ENCODE data around the gene AEBP2. TPM values are rescaled to one million over a fixed set of nuclear protein-coding genes. Genes with fewer than 3 reads are reported as not detected.
A peak's percentile ranks its signal among the peaks of the same experiment; 100 is the strongest.
"Not testable (repeated sequence)": the region's sequence is repeated elsewhere in the genome, so short reads cannot be mapped to it uniquely, and the experiment has no call there.

The AEBP2 gene
- polyA plus RNA-seq, 4 donors: 49.8 to 63.3 (median 57.1) TPM

DNA sequence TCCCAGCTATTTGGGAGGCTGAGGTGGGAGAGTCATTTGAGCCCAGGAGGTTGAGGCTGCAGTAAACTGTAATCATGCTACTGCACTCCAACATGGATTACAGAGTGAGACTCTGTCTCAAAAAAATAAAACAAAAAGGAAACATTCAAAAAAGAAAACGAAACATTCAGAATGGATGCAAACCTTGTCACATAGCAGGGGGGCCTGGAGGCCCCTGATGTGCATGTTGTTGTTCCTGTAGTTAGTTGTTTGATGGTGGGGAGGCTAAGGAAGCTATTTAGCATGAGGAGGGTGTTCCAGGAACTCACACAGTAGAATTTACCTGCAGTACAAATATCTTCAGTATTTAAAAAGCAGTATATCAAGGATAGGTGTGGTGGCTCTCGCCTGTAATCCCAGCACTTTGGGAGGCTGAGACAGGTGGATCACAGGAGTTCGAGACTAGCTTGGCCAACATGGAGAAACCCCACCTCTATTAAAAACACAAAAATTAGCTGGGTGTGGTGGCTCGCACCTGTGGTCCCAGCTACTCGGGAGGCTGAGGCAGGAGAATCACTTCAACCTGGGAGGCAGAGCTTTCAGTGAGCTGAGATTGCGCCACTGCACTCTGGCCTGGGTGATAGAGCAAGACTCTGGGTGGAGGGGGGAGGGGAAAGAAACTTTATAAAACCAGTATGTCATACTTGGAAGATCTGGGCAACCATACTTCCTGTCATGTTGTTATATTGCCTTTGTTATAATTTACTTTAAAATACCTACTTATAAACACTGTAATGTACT lies 17.6 kb upstream of the AEBP2 start:
- DNase-seq (ENCODE audit: low read depth in 4 of 4, low spot score in 2 of 4): no peak

GRCh38 chr12:19423166-19423930 lies 15.9 kb upstream of the AEBP2 start:
- no peak for DNase-seq (ENCODE audit: low read depth in 4 of 4, low spot score in 2 of 4)

DNA sequence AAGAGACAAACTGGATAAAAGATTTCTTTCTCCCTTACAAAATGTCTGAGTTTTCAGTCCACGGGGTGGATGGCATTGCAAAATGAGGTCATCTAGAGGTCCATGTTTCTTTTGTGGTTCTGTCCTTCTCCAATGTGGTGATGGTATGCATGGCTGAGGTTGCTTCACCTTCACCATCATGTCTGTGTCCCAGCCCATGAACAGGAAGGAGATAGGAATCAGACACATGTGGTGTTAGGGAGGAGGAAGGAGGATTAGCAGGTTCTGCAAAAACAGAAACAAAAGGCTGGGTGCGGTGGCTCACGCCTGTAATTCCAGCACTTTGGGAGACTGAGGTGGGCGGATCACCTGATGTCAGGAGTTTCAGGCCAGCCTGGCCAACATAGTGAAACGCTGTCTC lies 11.0 kb upstream of the AEBP2 start:
- DNase-seq (ENCODE audit: low read depth in 4 of 4, low spot score in 2 of 4): no peak

DNA sequence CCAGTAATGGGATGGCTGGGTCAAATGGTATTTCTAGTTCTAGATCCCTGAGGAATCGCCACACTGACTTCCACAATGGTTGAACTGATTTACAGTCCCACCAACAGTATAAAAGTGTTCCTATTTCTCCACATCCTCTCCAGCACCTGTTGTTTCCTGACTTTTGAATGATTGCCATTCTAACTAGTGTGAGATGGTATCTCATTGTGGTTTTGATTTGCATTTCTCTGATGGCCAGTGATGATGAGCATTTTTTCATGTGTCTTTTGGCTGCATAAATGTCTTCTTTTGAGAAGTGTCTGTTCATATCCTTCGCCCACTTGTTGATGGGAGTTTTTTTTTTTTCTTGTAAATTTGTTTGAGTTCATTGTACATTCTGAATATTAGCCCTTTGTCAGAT lies 9.8 kb upstream of the AEBP2 start:
- not testable (repeated sequence) for DNase-seq (ENCODE audit: low read depth in 4 of 4, low spot score in 2 of 4)

- no peak for DNase-seq (ENCODE audit: low read depth in 4 of 4, low spot score in 2 of 4)
Measured at GRCh38 chr12:19430988-19431387, 8.3 kb upstream of the AEBP2 start.

GRCh38 chr12:19431407-19432308 lies 7.6 kb upstream of the AEBP2 start:
- no peak for DNase-seq (ENCODE audit: low read depth in 4 of 4, low spot score in 2 of 4)

- DNase-seq (ENCODE audit: low read depth in 4 of 4, low spot score in 2 of 4): no peak
Measured at GRCh38 chr12:19432309-19433170, 6.8 kb upstream of the AEBP2 start.

DNA sequence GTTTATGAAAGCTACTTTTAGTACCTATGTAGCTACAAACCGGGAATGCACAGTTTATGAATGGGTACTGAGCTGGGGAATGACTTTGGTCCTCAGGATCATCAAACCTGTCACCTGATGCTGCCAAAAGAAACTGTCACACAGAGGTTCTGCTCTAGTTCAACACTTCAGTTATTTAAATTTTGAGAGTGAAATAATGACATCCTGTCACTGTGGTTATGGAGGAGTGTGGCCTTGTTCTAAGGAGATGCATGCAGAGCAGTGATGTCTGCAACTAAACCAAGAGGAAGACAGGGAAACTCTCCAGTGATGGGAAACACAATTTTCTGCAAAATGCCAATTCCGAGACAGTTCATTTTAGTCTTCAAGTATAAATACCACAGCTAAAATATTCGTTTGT lies 4.8 kb upstream of the AEBP2 start:
- no peak for DNase-seq (ENCODE audit: low read depth in 4 of 4, low spot score in 2 of 4)

GRCh38 chr12:19435831-19436497 lies 3.3 kb upstream of the AEBP2 start:
- DNase-seq (ENCODE audit: low read depth in 4 of 4, low spot score in 2 of 4): no peak

- DNase-seq (ENCODE audit: low read depth in 4 of 4, low spot score in 2 of 4): no peak
Measured at GRCh38 chr12:19436931-19437330, 2.4 kb upstream of the AEBP2 start.

- no peak for DNase-seq (ENCODE audit: low read depth in 4 of 4, low spot score in 2 of 4)
Measured at GRCh38 chr12:19437996-19438395, 1.3 kb upstream of the AEBP2 start.

- DNase-seq (ENCODE audit: low read depth in 4 of 4, low spot score in 2 of 4): peak; percentile 59 to 69 (median 62)
Measured at GRCh38 chr12:19440019-19440858, 947 bp downstream of the AEBP2 start.

DNA sequence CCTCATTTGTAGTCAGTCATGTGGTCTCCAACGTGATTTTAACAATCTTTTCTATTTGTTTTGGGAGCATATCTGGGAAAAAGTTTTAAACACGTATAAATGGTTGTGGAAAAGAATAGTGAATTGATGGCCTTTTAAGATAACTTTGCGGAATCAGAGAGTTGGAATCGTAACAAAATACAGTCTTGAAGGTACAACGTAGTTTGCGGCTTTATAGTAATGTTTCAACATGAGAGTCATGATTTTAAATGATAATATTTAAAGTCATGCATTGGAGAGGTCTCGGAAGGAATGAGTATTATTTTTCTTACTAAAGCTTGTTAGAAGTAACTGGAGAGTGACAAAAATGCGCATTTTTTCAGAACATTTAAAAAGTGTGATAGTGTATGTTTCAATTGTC lies 1.6 kb downstream of the AEBP2 start:
- DNase-seq (ENCODE audit: low read depth in 4 of 4, low spot score in 2 of 4): no peak

DNA sequence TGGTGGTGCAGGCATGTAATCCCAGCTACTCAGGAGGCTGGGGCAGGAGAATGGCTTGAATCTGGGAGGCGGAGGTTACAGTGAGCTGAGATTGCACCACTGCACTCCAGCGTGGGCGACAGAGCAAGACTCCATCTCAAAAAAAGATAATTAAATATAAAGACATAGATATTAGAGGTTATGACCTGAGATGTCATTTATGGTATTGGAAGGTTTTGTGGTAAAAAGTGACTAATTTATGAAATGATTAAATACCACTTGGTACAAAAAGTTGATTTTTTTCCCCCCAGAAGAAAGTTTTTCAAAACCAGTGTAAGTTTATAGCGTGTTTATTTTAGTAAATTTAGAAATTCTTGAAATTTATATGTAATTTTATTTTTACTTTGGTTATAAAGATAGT lies 4.3 kb downstream of the AEBP2 start:
- DNase-seq (ENCODE audit: low read depth in 4 of 4, low spot score in 2 of 4): no peak

DNA sequence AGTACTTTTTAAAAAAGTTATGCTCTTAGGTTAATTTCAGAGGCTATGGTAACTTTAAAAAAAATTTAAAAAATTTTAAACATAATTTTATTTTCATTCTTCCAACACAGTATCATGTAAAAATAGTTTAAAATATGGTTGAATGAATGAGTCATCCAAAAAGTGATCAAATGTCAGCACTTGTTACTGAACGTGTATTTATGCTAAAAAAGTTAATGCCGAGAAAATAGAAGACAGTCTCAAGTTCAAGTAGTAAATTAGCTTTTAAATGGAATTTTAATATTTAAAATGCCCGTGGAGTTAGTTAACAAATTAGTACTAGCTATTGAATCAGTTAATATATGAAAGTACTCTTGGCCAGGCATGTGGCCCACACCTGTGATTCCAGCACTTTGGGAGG lies 4.8 kb downstream of the AEBP2 start:
- no peak for DNase-seq (ENCODE audit: low read depth in 4 of 4, low spot score in 2 of 4)

DNA sequence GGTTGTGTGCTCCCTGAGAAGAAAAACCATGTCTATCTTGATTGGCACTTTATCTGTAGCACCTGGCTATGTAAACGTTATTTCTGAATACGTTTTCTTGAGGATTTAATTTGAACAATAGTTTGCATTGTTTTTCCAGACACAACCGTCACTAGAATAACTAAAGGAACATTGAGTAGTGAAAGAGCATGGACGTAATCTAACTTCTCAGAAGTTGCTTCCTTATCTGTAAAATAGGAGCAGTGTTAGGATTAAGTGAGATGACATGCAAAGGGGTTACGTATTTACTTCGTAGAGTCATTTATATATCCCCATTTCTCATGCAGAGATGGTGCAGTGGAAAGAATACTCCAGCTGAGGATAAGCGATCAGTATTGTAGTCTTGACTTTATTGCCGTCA lies 8.1 kb downstream of the AEBP2 start:
- DNase-seq (ENCODE audit: low read depth in 4 of 4, low spot score in 2 of 4): no peak

DNA sequence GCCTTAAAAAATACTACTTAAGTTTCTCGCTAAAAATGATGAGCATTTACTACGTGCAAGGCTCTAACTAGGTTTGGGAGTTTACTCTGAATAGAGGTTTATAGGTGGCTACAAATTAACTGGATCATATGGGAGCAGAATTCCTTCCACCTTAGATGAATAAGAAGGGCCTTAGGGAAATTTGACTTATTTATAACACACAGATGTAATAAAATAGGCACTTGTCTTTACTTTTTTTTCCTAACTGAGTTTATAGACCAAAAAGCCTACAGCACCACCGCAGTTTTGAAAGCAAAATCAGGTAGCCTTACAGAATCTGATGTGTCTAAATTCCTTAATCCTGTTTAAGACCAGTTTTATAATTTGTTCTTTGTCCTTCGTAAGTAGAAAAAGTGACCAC lies 10.5 kb downstream of the AEBP2 start:
- DNase-seq (ENCODE audit: low read depth in 4 of 4, low spot score in 2 of 4): no peak

- DNase-seq (ENCODE audit: low read depth in 4 of 4, low spot score in 2 of 4): no peak
Measured at GRCh38 chr12:19450362-19450761, 11.1 kb downstream of the AEBP2 start.

DNA sequence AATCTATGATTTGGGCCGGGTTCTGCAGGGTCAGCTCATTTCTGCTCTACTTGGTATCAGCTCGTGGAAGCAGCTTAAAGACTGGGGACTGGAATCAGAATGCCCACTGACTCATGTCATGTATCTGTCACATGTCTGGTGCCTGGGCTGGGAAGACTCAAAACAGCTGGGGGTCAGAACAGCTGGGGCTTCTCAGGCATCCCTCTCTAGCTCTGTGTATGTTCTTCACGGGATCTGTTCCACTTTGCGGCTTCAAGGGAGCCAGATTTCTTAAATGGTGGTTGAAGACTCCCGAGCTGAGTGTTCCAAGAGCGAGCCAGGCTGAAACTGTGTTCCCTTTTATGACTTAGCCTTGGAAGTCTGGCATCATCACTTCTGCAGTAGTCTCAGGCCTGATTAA lies 11.9 kb downstream of the AEBP2 start:
- DNase-seq (ENCODE audit: low read depth in 4 of 4, low spot score in 2 of 4): no peak

All from left renal cortex interstitium (tissue), 4 donors.